Activated CD8-positive, alpha-beta memory T cell treated with anti-CD3 and anti-CD28 coated beads for 4 hours (primary cell): ENCODE data around the gene MIPEP.

Experiments used
- DNase-seq, 2 donors: peaks; one replicate each; pipeline ENCODE4 v3.0.0-alpha.2; 2020; ENCODE audit warnings: low read depth in 2 of 2

The MIPEP gene

DNA sequence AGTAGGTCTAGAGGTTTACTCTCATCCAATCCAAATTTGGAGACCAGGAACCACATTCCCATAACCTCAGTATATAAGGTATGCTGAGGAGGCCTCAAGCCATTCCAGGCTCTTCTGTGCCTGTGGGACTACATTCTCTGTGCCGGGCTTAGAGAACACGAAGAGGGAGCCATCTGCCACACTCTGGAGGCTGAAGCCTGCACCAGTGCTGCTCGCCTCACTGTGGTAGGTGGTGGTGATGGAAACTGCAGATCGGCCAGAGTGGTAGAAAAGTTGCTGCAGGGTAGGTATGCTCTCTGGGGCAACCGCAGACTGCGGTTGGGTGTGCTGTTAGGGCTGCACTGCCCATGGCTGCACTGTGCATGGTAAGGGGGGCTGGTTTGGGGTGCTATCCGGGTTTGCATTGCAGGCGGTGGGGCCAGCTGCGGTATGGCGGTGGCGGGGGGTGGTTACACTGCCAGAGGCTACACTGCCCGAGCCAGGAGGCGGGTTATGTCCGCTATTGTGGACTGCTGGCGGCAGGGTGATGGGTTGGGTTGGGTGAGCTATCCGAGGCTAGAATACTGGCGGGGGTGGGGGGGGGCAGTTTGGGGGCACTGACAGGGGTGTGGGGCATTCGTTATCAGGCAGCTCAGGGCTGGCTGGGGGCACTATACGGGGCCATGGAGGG lies 174.0 kb downstream of the MIPEP start:
- no peak for DNase-seq

DNA sequence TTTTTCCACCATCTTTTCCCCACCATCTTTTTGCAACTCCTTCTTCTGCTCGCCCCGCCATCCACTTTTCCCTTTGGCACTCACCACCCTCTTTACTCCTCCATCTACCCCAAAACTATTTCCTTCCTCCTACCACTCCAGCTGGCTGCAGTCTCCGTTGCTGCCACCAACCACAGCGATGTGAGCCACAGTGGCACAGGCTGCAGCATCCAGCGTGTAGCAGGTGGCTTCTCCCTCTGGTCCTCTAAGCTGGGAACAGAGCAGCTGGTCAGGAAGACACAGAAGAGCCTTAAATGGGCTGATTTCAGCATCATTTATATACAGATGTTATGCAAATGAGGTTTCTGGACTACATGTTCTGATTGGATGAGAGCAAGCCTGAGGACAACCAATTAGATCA lies 174.5 kb downstream of the MIPEP start:
- DNase-seq, result no peak

GRCh38 chr13:23711355-23711754 lies 177.8 kb downstream of the MIPEP start:
- DNase-seq, result no peak

DNA sequence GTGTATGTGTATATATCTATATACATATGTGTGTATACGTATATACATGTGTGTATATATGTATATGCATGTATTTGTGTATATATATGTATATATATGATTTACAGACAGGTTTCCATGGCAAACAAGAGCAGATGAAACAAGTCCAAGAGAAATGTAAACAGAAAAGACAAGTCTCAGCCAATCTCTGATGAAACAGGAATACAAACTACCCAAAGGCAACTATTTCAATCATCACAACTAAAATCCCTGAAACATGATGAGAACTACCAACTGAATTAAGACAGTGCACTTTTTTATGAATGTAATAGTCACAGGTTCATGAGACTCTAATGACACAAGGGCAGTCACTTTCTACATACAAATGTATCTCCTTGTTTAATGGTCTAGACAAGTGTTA lies 178.8 kb downstream of the MIPEP start:
- DNase-seq, result no peak

DNA sequence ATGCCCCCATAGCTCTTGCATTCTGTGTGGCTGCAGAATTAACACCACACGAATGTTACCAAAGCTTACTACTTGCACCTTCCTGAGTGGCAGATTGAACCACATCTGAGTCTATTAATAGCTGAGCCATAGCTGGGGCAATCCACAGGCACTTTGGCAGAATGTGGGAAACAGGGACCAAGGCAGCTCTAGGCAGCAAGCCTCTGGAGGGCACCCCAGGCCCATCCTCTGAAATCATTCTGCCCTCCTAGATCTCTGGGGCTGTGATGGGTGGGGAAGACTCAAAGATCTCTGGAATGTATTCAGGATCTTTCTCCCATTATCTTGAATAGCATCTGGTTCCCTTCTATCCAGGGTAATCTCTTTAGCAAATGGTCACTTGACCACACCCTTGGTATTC lies 179.7 kb downstream of the MIPEP start:
- DNase-seq, result no peak

DNA sequence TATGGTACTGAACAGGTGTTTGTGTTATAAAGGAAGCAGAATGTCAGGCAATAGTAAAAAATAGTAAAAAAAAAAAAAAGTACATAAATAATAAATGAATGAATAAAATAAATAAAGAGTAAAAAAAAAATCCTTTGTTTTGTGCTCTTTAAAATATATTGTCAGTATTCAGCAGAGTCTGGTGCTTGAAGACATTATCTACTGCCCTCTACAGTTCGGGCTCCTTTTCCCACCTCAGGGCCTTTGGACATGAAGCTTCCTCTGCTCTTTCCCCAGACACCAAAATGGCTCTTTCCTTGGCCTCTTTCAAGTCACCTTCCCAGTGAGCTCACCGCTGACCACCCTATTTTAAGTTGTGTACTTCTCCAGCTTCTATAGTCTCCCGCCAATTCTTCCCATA lies 181.5 kb downstream of the MIPEP start:
- DNase-seq, result no peak

- DNase-seq, result no peak
Measured at GRCh38 chr13:23705583-23705982, 183.6 kb downstream of the MIPEP start.

DNA sequence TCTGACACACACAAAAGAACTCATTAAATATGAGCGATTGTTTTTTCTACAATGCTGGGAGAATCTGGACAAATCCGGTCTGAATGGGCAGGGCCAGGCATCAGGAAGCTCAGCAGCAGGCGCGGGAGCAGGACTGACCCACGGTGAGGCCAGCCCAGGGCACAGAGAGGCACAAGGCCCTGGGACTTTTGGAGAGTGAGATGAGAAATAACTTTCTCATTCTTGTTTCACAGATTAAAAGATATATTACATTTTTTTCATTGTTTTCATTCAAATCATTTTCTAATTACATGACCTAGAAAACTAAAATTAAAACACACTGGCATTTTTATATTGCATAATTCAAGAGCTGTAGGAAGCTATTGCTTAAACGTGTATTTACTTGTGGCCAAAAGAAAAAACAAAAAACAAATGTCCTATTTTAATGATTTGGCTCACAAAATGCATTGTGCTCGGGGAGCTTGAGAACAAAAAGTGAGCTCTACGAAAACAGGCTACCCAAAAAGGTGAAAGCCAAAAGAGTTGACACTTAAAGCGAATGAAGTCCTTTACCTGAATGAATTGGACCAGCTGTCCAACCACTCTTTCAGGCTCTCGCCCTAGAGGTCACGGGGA lies 185.8 kb downstream of the MIPEP start:
- DNase-seq, result no peak

DNA sequence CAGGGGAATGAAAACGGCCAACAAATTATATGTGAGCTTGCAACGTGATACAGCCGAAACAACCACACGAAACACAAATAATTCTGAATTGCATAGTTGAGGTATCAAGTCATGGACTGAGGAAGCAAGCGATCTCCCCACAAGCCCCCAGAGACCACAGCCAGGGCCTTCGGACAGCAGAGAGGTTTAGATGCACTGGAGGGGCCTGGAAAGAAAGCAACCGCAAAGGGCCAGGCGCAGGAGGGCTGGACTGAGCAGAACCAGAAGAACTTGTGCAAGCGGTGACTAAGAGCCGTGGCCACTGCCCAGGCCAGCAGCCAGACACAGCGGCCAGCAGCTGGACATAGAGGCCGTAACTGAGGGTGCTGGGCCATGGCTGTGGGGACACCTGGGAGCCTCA lies 187.6 kb downstream of the MIPEP start:
- DNase-seq, result no peak

DNA sequence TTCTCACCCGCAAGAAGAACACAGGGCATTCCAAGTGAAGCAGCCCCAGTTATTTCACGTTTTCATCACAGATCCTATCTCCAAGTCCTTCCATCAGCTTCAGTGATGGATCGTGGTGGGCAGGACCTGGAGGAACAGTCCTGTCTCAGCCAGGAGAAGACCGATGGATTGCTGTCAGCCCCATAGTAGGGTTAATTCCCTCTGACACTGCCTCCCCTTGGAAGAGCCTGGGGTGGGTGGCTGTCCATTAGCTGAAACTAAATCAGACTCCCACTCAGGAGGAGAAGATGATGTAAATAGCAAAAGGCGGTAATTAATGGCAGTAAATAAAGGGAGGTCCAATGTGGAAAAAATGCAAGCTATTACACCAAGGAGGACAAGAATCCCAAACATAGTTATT lies 188.0 kb downstream of the MIPEP start:
- no peak for DNase-seq

GRCh38 chr13:23699271-23699670 lies 189.9 kb downstream of the MIPEP start:
- DNase-seq, result no peak

DNA sequence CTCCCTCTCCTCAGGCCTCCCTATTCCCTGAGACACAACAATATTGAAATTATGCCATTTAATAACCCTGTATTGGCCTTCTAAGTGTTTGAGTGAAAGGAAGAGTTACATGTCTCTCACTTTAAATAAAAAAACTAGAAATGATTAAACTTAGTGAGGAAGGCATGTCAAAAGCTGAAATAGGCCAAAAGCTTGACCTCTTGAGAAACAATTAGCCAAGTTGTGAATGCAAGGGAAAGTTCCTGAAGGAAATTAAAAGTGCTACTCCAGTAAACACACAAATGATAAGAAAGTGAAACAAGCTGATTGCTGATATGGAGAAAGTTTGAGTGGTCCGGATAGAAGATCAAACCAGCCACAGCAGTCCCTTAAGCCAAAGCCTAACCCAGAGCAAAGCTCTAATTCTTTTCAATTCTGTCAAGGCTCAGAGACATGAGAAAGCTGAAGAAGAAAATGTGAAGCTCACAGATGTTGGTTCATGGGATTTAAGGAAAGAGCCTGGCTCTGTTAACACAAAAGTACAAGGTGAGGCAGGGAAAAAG lies 191.4 kb downstream of the MIPEP start:
- no peak for DNase-seq

- no peak for DNase-seq
Measured at GRCh38 chr13:23696610-23697009, 192.6 kb downstream of the MIPEP start.

- DNase-seq, result peak; percentile 24 to 26
Measured at GRCh38 chr13:23695711-23696464, 193.3 kb downstream of the MIPEP start.

GRCh38 chr13:23695196-23695595 lies 194.0 kb downstream of the MIPEP start:
- DNase-seq, result no peak

GRCh38 chr13:23692816-23693215 lies 196.4 kb downstream of the MIPEP start:
- no peak for DNase-seq

DNA sequence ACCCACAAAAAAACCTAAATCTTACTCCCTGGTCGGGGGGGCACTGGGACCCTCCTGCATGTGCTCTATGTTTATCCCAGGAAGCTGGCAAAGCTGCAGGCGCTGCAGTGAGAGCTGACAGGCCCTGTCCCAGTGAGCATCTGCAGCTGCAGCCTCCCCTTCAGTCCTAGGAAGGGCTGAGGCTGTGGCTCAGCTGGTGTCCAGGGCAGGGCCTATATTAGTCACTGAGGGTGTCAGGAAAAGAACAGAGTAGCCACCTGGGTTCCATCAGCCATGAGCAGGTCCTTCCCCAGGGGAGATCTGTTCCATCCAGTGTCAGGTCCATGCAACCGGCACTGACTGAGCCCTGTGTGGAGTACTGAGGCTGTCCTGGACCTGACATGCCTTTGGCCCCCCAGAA lies 198.5 kb downstream of the MIPEP start:
- no peak for DNase-seq

- no peak for DNase-seq
Measured at GRCh38 chr13:23688336-23688735, 200.9 kb downstream of the MIPEP start.

- DNase-seq, result no peak
Measured at GRCh38 chr13:23687614-23688013, 201.6 kb downstream of the MIPEP start.

- no peak for DNase-seq
Measured at GRCh38 chr13:23686948-23687347, 202.3 kb downstream of the MIPEP start.

- DNase-seq, result no peak
Measured at GRCh38 chr13:23685416-23685815, 203.8 kb downstream of the MIPEP start.

GRCh38 chr13:23684647-23685046 lies 204.6 kb downstream of the MIPEP start:
- DNase-seq, result no peak

DNA sequence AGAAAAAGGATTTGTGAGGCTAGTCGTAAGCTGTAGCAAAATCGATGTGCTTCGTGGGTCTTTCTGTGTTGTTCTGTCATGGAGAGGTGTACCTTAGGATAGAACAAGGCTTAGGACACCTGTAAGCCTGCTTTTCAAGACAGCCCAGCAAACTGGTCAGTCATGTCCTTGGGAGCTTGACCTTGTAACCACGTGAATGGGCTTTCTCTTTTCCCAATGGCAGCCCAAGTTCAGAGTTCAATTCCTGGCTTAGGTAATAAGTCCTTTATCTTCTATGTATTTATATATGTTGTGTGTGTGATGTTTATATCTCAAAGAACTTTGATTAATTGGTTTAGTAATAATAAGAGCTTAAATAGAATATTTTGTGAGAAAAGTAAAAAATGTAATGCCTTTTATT lies 206.1 kb downstream of the MIPEP start:
- no peak for DNase-seq
